Stomach (tissue), 4 donors: ENCODE results near the gene PEAK3.

Source experiments
- CTCF ChIP-seq, 7 experiments: fragments of 450-650 bp in 4 of 7; fragments of 200-600 bp in 3 of 7; sonication (generic) in 3 of 7; IDR thresholded peaks; one replicate each; pipeline ENCODE4 v1.5.1; 2016 to 2019; ENCODE audit warnings: antibody characterized with exemption in 7 of 7, control low read depth in 2 of 7, mild to moderate bottlenecking in 1 of 7
- EP300 ChIP-seq: sonication (generic); formaldehyde crosslinking; IDR thresholded peaks from one replicate; pipeline ENCODE4 v1.6.1; 2017; ENCODE audit warnings: antibody characterized with exemption
- POLR2A ChIP-seq, 4 donors: fragments of 450-650 bp; IDR thresholded peaks; one replicate each; pipeline ENCODE4 v1.6.1; 2016; ENCODE audit warnings: antibody characterized with exemption in 4 of 4, control low read depth in 2 of 4, mild to moderate bottlenecking in 1 of 4, moderate library complexity in 1 of 4
- POLR2AphosphoS5 ChIP-seq, 3 donors: sonication (generic); formaldehyde crosslinking; IDR thresholded peaks; one replicate each; pipeline ENCODE4 v1.6.1; 2016; ENCODE audit warnings: antibody characterized with exemption in 3 of 3

- TF ChIP-seq POLR2A (IDR thresholded peaks at IDR 0.05) (no peak), CTCF (IDR thresholded peaks at IDR 0.05) (no peak), EP300 (no peak), POLR2AphosphoS5 (IDR thresholded peaks at IDR 0.05) (no peak)
Observed at GRCh38 chr19:2311093-2311492, 29.1 kb upstream of the PEAK3 start.
